Right ventricle myocardium inferior (tissue), 1 donor: ENCODE data around the gene SEC14L5. TPM values are rescaled to one million over a fixed set of nuclear protein-coding genes. Genes with fewer than 3 reads are reported as not detected.
A peak's percentile ranks its signal among the peaks of the same experiment; 100 is the strongest.

ENCODE experiments used
- ATAC-seq: fragments of 200-7000 bp; cut with Tn5 transposase; one replicate; pipeline ENCODE4 v1.9.1; 2020; ENCODE audit warnings: mild to moderate bottlenecking, moderate library complexity
- DNase-seq: peaks from one replicate; pipeline ENCODE4 v3.0.0; 2021; ENCODE audit errors: missing footprints
- intact Hi-C: fragments of 100-400 bp; cut with DNase I; formaldehyde crosslinking; loops from one replicate; pipeline ENCODE4 v1.11.0; 2022
- long read RNA-seq: library from polyadenylated mRNA; unstranded; transcript quantifications from one replicate; pipeline ENCODE4 v2.0.0, GENCODE V29; 2021
- total RNA-seq: library from RNA; stranded (reverse); fragmentation: NEBNext Ultra II Directional; extraction: Animal tissue kit (Norgen Biotek cat#: 25700); gene quantifications from one replicate; pipeline ENCODE4 v1.2.1, GENCODE V29; 2021
- donor health status: DM: no; HTN: yes; CAD: no; lungs with severe emphysema.

The SEC14L5 gene
- 23.5 TPM for total RNA-seq
- long read RNA-seq, partial matches to known transcripts = 25 of 29 reads
- long read RNA-seq, other reads (novel, unspliced or antisense) = 4 of 29 reads

DNA sequence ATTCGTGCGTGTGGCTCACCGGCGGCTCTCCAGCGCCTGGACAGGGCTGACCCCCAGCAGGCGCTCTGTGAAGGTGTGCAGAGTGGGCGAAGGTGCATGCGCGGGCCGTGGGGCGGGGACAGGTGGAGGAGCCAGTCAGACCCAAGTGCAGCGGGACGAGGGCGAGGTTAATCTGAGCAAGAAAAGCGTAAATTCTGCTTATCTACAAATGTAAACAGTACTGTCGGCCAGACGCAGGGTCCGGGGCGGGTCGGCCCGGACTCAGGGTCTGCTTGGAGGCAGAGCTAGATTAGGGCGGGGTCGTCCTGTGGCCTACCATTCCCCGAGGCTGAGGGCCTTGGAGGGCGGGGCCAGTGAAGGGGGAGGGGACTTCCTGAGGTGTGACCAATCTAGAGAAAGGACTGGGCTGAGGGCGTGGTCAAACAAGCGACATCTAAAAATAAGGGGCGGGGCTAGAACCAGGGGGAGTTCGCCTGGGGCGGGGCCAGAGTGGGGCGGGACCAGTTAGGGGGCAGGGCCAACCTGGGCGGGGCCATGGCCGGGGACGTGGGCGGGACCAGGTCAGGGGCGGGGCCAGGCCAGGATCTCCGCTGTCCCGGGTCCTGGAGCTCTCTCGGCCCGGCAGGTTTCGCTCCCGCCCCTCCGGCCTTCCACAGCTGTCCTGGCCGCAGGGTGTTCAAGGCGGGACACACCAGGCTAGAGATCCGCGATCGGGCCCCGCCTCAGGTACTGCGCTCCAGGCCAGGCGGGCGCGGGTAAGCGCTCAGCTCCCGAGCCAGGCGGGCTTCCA, at the start of gene SEC14L5:
SEC14L5 (plus strand) TSS at position 611 of the 790 bp plus-strand sequence. CDS start 994 bp downstream, outside the sequence.
- DNase-seq (peak; percentile 98), ATAC-seq (peak; percentile 98)
- intact Hi-C loops = loop anchor here (2.0 to 10.0 kb wide), 7 partner anchors 67 to 443 kb away; partner anchors contain the start of genes ANKS3, DNAAF8, GLYR1 and MGRN1

DNA sequence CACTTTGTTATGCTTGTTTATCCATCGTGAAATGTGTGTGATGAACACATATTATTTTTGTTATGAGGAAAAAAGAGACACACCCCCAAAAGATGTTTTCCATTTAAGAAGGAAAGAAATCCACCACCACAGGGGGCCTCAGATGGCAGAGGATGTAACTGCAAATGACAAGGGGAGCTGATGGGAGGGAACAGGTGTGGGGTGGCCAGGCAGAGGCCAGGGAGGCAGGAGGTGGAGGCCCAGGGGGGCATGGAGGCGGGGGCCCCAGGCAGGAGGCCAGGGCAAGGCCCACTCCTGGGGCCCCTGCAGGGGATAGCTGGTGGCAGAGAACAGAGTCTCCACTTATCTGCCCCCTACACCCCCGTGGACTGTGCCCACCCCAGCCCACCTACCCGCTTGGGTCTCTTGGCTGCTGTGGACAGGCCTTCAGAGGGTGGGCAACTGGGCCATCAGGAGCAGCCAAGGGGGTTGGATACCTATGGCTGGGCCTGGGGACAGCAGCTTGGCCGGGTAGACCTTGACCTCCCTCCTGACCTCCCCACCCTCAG, 49.2 kb upstream of the SEC14L5 start:
- DNase-seq = no peak
- ATAC-seq = no peak
- intact Hi-C loops = no loop called here

- intact Hi-C loops = no loop called here
- DNase-seq (no peak), ATAC-seq (no peak)
Observed at GRCh38 chr16:4909825-4910224, 48.3 kb upstream of the SEC14L5 start.

GRCh38 chr16:4910828-4911227, 47.3 kb upstream of the SEC14L5 start:
- no peak for ATAC-seq
- intact Hi-C loops = no loop called here
- no peak for DNase-seq

GRCh38 chr16:4911970-4912386, 46.2 kb upstream of the SEC14L5 start:
- intact Hi-C loops = no loop called here

DNA sequence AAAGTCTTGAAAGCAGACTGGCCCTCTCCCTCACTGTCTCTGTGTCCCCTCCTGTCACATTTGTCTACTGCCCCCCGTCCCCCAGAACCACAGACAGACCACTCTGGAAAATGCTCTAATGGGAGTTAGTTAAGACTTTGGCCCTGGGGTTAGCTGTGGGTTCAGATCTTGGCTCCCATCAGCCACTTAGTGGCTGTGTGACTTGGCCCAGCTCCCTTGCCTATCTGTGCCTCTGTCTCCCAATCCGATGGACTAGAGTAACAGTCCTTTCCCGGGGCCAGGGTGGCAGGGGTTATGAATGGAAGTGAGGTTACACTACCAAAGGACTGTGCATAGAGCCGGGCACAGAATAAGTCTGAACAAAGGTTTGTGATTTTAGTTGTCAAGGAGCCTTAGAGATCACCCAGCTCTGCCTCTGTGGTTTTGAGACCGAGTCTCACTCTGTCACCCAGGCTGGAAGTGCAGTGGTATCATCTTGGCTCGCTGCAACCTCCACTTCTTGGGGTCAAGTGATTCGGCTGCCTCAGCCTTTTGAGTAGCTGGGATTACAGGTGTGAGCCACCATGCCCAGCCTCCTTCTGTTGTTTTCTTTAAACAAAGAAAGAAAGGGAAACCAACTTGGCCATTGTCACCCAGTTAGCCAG, 44.9 kb upstream of the SEC14L5 start:
- DNase-seq = no peak
- ATAC-seq = no peak
- intact Hi-C loops = no loop called here

More at GRCh38 chr16:4911970-4912386, 46.2 kb upstream of the SEC14L5 start:
- DNase-seq (no peak), ATAC-seq (no peak)

DNA sequence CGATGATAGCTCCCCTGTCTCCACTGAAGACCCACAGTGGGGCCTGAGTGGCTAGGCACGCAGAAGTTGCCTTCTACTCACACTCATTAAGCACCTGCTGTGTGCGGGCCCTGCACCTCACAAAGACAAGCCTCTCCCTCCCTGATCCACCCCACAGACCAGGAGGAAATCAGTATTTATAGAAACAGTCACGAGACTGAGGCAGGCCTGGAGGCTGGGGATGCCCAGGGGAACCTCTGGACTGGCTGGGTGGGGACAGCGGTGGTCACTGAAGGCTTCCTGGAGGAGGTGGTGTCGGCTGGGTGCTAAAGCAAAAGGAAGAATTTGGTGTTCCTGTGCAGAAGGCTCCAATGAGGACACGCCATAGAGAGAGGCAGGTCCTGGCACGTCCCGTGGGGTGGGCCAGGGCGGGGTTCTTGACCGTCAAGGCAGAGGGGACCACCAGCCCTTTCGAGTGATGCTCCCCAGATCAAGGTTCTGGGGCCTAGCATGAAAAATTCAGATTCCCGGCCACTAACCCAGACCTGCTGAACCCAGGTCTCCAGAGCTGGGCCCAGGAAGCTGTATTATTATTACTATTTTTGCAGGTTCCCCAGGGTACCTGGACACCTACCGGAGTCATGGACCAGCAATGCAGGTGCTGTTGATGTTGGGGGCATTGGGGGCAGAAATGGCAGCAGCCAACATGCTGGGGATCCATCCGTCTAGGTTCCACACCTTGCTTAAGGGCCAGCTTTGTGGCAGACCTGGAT, 44.2 kb upstream of the SEC14L5 start:
- DNase-seq = no peak
- intact Hi-C loops = no loop called here
- no peak for ATAC-seq

- DNase-seq = no peak
- ATAC-seq = no peak
- intact Hi-C loops = no loop called here
Observed at GRCh38 chr16:4914528-4915225, 43.5 kb upstream of the SEC14L5 start.

DNA sequence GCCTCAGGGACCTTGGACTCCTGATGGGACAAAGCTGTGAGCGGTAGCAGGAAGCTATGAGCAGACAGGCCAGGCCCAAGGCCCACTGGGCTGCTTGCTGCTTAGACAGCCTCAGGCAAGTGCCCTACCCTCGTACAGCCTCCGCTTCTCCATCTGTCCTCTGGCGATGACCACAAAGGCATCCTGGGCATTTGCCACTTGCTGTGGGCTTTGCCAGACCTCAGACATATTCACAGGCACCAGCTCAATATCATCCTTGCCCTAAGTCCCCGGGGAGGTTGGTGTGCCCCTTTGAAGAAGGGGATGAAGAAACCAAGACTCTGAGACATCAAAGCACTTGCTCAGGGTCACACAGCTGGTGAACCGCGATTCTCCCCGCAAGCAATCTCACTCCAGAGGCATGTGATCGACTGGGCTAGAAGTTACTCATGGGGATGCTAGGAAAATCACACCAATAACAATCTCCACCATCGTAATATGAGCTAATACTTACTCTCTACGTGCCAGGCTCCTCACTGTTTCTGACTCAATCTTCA, 42.8 kb upstream of the SEC14L5 start:
- ATAC-seq (no peak), DNase-seq (no peak)
- intact Hi-C loops = no loop called here

DNA sequence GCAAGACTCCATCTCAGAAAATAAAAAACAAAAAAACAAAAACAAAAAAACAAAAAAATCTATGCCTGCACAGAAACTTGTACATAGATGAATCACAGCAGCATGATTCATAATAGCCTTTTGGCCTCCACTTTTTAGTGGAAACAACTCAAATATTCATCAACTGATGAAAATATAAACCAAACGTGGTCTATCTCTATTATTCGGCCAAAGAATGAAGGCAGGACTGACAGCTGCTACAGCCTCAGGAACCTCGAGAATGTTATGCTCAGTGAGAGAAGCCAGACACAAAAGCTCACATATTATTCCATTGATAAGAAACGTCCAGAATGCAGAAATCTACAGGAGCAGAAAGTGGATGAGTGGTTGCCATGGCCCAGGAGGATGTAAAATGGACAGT, 41.0 kb upstream of the SEC14L5 start:
- intact Hi-C loops = no loop called here
- no peak for DNase-seq
- ATAC-seq = no peak

DNA sequence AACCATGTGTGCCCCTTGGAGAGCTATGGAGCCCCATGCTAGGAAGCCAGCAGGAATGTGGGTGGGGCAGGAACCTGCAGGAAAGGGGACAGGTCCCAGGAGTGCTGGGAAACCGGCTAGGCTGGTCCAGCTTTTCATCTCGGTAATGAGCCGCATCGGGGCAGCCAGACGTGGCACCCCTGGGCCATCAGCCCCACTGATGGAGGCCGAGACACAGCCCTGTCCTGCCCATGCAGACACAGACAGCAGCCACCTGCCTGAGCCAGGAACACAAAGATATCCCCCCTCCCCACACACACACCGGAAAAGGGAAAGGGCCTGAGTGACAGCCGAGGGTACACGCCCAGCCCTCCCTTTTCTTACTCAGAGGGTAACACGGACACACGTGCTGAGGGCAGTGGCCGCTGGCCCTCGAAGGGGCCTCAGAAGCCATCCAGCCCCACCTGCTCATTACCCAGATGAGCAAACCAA, 39.3 kb upstream of the SEC14L5 start:
- intact Hi-C loops = no loop called here
- no peak for ATAC-seq
- DNase-seq = no peak

- intact Hi-C loops = no loop called here
- ATAC-seq = no peak
Observed at GRCh38 chr16:4920826-4921225, 37.3 kb upstream of the SEC14L5 start.

GRCh38 chr16:4922721-4923342, 35.3 kb upstream of the SEC14L5 start:
- DNase-seq (no peak), ATAC-seq (no peak)
- intact Hi-C loops = no loop called here

More at GRCh38 chr16:4920826-4921225, 37.3 kb upstream of the SEC14L5 start:
- DNase-seq = no peak

- DNase-seq (no peak), ATAC-seq (no peak)
- intact Hi-C loops = no loop called here
Observed at GRCh38 chr16:4923853-4924252, 34.3 kb upstream of the SEC14L5 start.

GRCh38 chr16:4924593-4925292, 33.4 kb upstream of the SEC14L5 start:
- intact Hi-C loops = no loop called here
- DNase-seq (no peak), ATAC-seq (peak; percentile 27)

DNA sequence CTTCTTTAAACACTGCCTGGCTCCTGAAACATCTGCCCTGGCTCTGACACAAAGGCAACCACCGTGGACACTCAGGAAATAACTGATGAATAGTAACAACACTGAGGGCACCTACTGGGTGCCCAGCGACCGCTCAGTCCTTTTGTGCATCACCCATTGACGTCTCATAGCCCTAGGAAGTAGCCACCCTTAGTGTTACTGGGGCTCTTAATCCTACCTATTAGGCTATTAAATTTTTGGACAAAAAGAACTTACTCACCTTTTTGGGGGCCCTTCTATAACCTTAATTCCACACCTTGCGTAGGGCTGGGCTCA, 32.9 kb upstream of the SEC14L5 start:
- DNase-seq (no peak), ATAC-seq (no peak)
- intact Hi-C loops = no loop called here

GRCh38 chr16:4925791-4926190, 32.3 kb upstream of the SEC14L5 start:
- intact Hi-C loops = no loop called here
- ATAC-seq = no peak
- no peak for DNase-seq
